Hematopoietic multipotent progenitor cell treated with erythropoietin and hydrocortisone succinate and interleukin-3 and kit ligand, for 17 days (in vitro differentiated cells): ENCODE data around the gene SLC16A12.
A peak's percentile ranks its signal among the peaks of the same experiment; 100 is the strongest.
"Not testable (repeated sequence)": the region's sequence is repeated elsewhere in the genome, so short reads cannot be mapped to it uniquely, and the experiment has no call there.

Experiments used
- DNase-seq: peaks from one replicate; pipeline ENCODE4 v3.0.0-alpha.2; 2015; ENCODE audit warnings: low spot score

SLC16A12 gene

GRCh38 chr10:89469517-89469916 is 65.9 kb downstream of the SLC16A12 start:
- no peak for DNase-seq

GRCh38 chr10:89468191-89468965 is 67.0 kb downstream of the SLC16A12 start:
- no peak for DNase-seq

GRCh38 chr10:89466599-89467035 is 68.8 kb downstream of the SLC16A12 start:
- DNase-seq: no peak

- DNase-seq: no peak
Observed at GRCh38 chr10:89465196-89465595, 70.2 kb downstream of the SLC16A12 start.

GRCh38 chr10:89463846-89464537 is 71.4 kb downstream of the SLC16A12 start:
- DNase-seq: no peak

GRCh38 chr10:89458784-89459183 is 76.6 kb downstream of the SLC16A12 start:
- DNase-seq: no peak

- DNase-seq: no peak
Observed at GRCh38 chr10:89458291-89458690, 77.1 kb downstream of the SLC16A12 start.

GRCh38 chr10:89454561-89455347 is 80.6 kb downstream of the SLC16A12 start:
- DNase-seq: no peak

- no peak for DNase-seq
Observed at GRCh38 chr10:89452193-89452592, 83.2 kb downstream of the SLC16A12 start.

- no peak for DNase-seq
Observed at GRCh38 chr10:89450901-89451300, 84.5 kb downstream of the SLC16A12 start.

GRCh38 chr10:89444819-89445218 is 90.6 kb downstream of the SLC16A12 start:
- not testable (repeated sequence) for DNase-seq

- DNase-seq: no peak
Observed at GRCh38 chr10:89442289-89442688, 93.1 kb downstream of the SLC16A12 start.

GRCh38 chr10:89440226-89441009 is 95.0 kb downstream of the SLC16A12 start:
- DNase-seq: no peak

- no peak for DNase-seq
Observed at GRCh38 chr10:89438525-89438924, 96.9 kb downstream of the SLC16A12 start.

GRCh38 chr10:89431977-89432376 is 103.4 kb downstream of the SLC16A12 start:
- DNase-seq: no peak

GRCh38 chr10:89428877-89429276 is 106.5 kb downstream of the SLC16A12 start:
- no peak for DNase-seq

GRCh38 chr10:89427629-89428028 is 107.8 kb downstream of the SLC16A12 start:
- no peak for DNase-seq

GRCh38 chr10:89426230-89426868 is 109.0 kb downstream of the SLC16A12 start:
- DNase-seq: peak; percentile 66

- no peak for DNase-seq
Observed at GRCh38 chr10:89425000-89425399, 110.4 kb downstream of the SLC16A12 start.

GRCh38 chr10:89421018-89421476 is 114.3 kb downstream of the SLC16A12 start:
- DNase-seq: peak; percentile 26

GRCh38 chr10:89419548-89419947 is 115.8 kb downstream of the SLC16A12 start:
- peak; percentile 43 for DNase-seq
